K562 (cell line): ENCODE data around the gene TP53I3.
"Not testable (repeated sequence)": the region's sequence is repeated elsewhere in the genome, so short reads cannot be mapped to it uniquely, and the experiment has no call there.

Source experiments
- CAMTA2 ChIP-seq: fragments of 250-450 bp; sonication (Bioruptor Pico); conservative IDR thresholded peaks from 2 replicates; pipeline ENCODE4 v1.5.1; 2022
- CBX3 ChIP-seq, 2 experiments: IDR thresholded peaks; 1 replicate in 1 of 2; 2 replicates in 1 of 2; pipeline ENCODE4 v1.6.1; 2012; ENCODE audit warnings: inconsistent platforms in 2 of 2, low read length in 2 of 2, borderline replicate concordance in 1 of 2, control low read depth in 1 of 2
- ESRRA ChIP-seq: fragments of 450-650 bp; IDR thresholded peaks from 2 replicates; pipeline ENCODE4 v1.6.1; 2014; ENCODE audit warnings: low read depth, mild to moderate bottlenecking, moderate library complexity, borderline replicate concordance
- MAZ ChIP-seq, 2 experiments: fragments of 450-650 bp in 1 of 2; sonication (generic) in 1 of 2; formaldehyde crosslinking; IDR thresholded peaks in 1 of 2; conservative IDR thresholded peaks in 1 of 2; 2 replicates each; pipeline versions ENCODE4 v1.4.0 to v1.5.0; 2020; ENCODE audit warnings: mild to moderate bottlenecking in 1 of 2, missing genetic modification reagents in 1 of 2
- MEF2D ChIP-seq: conservative IDR thresholded peaks from 2 replicates; pipeline ENCODE4 v1.6.1; 2016; ENCODE audit warnings: low read depth, missing genetic modification characterization, missing compliant biosample characterization
- MYNN ChIP-seq, 2 experiments: sonication (generic); formaldehyde crosslinking in 1 of 2; IDR thresholded peaks; 2 replicates each; pipeline versions ENCODE4 v1.5.0 to v1.6.1; 2016 to 2020; ENCODE audit warnings: antibody characterized with exemption in 1 of 2, missing genetic modification reagents in 1 of 2
- NFE2 ChIP-seq: IDR thresholded peaks from 2 replicates; pipeline ENCODE4 v1.6.1; 2014; ENCODE audit warnings: antibody characterized with exemption, low read depth
- SIX5 ChIP-seq, 2 experiments: IDR thresholded peaks; 2 replicates each; pipeline ENCODE4 v1.6.1; 2011; ENCODE audit warnings: low read length in 2 of 2, borderline replicate concordance in 1 of 2, low read depth in 1 of 2, mild to moderate bottlenecking in 1 of 2, moderate library complexity in 1 of 2; ENCODE audit not compliant: insufficient read depth in 1 of 2
- STAT6 ChIP-seq: sonication (generic); formaldehyde crosslinking; IDR thresholded peaks from 2 replicates; pipeline ENCODE4 v1.8.1; 2023; ENCODE audit warnings: mild to moderate bottlenecking, missing genetic modification reagents
- ZFP91 ChIP-seq: sonication (generic); formaldehyde crosslinking; IDR thresholded peaks from 2 replicates; pipeline ENCODE4 v1.8.0; 2022; ENCODE audit warnings: mild to moderate bottlenecking, missing genetic modification reagents
- ZNF609 ChIP-seq: sonication (generic); formaldehyde crosslinking; IDR thresholded peaks from 2 replicates; pipeline ENCODE4 v1.8.1; 2023; ENCODE audit warnings: missing genetic modification reagents, mild to moderate bottlenecking, borderline replicate concordance
- ZNF830 ChIP-seq: fragments of 250-450 bp; sonication (Bioruptor Pico); IDR thresholded peaks from 2 replicates; pipeline ENCODE4 v1.5.0; 2021; ENCODE audit warnings: mild to moderate bottlenecking

- not testable (repeated sequence) for TF ChIP-seq MYNN (IDR thresholded peaks at IDR 0.05); MYNN (CRISPR knock-in tag; IDR thresholded peaks at IDR 0.05); SIX5 (IDR thresholded peaks at IDR 0.05; ENCODE audit: borderline replicate concordance in 1 of 2, insufficient read depth in 1 of 2, low read depth in 1 of 2, low read length in 2 of 2); MEF2D; ZFP91 (CRISPR knock-in tag); ESRRA; STAT6; CAMTA2 (CRISPR knock-in tag); MAZ (CRISPR knock-in tag; conservative IDR thresholded peaks at IDR 0.05 in 1 of 2, IDR thresholded peaks at IDR 0.05 in 1 of 2); ZNF609 (CRISPR knock-in tag); NFE2; ZNF830; CBX3 (IDR thresholded peaks at IDR 0.05; ENCODE audit: borderline replicate concordance in 1 of 2, low read length in 2 of 2)
Observed at GRCh38 chr2:24109431-24109830, 24.8 kb upstream of the TP53I3 start.
